ENCODE data around the gene WDR48.

The WDR48 gene

DNA sequence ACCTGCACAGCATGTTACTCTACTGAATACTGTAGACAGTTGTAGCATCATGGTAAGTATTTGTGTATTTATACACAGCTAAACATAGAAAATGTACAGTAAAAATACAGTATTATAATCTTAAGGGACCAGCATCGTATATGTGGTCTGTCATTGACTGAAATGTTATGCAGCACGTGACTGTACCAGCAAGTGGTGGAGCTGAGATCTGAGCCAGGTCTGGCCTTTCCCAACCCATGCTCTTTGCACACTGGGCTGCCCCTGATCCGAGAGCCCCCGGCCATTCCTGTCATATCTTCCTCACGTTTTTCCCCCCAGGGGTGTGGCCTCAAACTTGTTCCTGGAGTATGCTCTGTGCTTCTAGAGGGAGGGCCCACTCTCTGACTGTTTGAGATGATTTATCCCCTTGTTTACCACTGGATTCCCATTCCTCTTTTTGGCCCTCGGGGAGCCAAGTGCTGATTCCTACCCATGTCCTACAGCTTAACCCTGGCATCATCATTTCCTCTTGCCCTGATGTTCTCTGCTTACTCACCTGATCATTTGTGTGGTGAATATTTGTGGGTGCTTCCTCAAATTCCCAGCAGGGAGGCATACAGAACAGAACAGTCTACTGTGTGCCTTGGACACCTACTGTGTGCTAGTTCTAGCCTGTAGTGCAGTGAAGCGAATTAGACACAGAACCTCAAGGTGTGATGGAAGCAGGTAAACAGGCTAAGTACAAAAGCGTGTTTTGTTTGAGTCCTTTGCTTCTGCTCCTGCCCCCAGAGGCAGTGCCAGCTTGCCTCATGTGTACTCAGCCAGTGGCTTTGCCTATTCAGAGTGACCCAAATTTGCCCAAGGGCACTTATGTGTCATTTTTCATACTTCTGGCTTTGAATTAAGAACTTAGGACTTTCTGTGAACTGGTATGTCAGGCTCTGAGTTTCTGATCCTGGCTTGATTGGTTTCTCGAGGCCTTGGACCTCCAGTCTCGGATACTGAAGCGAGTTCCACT, 80.6 kb downstream of the WDR48 start:
- no peaks in the 10 kb centered on the region for H3K4me1 ChIP-seq (ENCODE audit: control insufficient read depth, insufficient read depth, low read length)
- no peak for DNase-seq (ENCODE audit: low read depth, low spot score)
- H3K27ac ChIP-seq (ENCODE audit: low read length) = no peak overlapping the region
- no CpG with 5 or more reads among the region's 11 CpGs for WGBS (ENCODE audit: insufficient coverage, insufficient read length)
- H3K27me3 ChIP-seq (ENCODE audit: control insufficient read depth, insufficient read depth, low read length) = no peaks in the 10 kb centered on the region
- no peaks in the 10 kb centered on the region for H3K9me3 ChIP-seq (ENCODE audit: control insufficient read depth, insufficient read depth, low read length)
- no peaks in the 10 kb centered on the region for H3K36me3 ChIP-seq (ENCODE audit: control insufficient read depth, insufficient read depth, low read length)
- no peak overlapping the region for H3K4me3 ChIP-seq (ENCODE audit: low read length)

DNA sequence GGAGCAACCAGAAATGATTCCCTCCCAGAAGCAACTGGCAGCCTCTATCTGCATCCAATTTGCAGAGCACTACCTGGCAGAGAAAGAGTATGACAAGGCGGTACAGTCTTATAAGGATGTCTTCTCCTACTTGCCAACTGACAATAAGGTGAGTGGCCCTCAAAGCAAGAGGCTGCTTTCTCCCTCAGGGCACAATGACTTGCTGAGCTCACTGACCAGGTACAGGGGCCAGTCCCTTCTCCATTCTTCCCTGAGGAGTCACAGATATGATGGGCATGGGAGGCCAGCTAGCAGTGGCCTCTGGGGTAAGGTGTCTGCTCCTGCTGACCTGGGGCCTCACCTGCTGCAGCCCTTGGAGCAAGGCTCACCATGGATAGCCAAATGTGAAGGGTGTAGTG, 81.3 kb downstream of the WDR48 start:
- WGBS (ENCODE audit: insufficient coverage, insufficient read length) = no CpG with 5 or more reads among the region's 1 CpG
- H3K36me3 ChIP-seq (ENCODE audit: control insufficient read depth, insufficient read depth, low read length) = no peaks in the 10 kb centered on the region
- H3K4me3 ChIP-seq (ENCODE audit: low read length) = no peak overlapping the region
- H3K27me3 ChIP-seq (ENCODE audit: control insufficient read depth, insufficient read depth, low read length) = no peaks in the 10 kb centered on the region
- H3K4me1 ChIP-seq (ENCODE audit: control insufficient read depth, insufficient read depth, low read length) = no peaks in the 10 kb centered on the region
- H3K9me3 ChIP-seq (ENCODE audit: control insufficient read depth, insufficient read depth, low read length) = no peaks in the 10 kb centered on the region
- DNase-seq (ENCODE audit: low read depth, low spot score) = no peak
- H3K27ac ChIP-seq (ENCODE audit: low read length) = no peak overlapping the region

DNA sequence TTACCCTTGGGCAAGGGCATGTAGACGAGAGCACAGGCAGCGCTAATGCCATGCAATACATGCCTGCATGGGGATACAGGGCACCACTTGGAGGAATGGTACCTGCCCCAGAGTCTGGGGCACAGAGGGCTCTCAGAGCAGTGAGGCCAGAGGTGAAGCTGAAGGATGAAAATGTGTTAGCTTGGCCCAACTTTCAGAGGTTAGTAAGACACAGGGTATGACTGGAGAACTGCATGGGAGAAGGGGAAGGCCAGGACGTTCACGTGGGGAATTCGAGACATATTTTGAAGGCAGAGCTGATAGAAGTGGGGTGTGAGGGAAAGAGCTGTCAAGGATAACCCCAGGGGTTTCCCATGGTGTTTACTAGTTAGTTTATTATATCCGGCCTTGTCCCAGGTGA, 82.0 kb downstream of the WDR48 start:
- H3K27ac ChIP-seq (ENCODE audit: low read length) = no peak overlapping the region
- WGBS (ENCODE audit: insufficient coverage, insufficient read length) = no CpG with 5 or more reads among the region's 6 CpGs
- no peaks in the 10 kb centered on the region for H3K9me3 ChIP-seq (ENCODE audit: control insufficient read depth, insufficient read depth, low read length)

DNA sequence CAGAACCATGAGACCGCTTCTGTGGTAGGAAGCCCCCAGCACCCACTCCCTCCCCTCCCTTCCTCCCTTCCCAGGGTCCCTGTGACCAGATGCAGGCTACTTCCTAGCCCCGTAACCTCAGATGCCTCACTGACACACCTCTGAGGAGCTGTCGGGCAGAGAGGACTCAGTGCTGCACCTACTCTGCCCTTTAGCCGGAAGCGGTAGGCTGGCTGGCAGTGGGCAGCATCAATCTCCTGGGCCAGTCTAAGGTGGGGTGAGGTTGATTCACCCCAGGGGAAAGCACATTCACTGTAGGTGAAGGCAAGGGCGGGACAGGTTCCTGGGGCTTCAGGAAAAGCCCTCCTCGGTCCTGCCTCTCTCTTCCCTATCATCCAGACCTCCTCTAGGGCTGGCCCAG, 82.5 kb downstream of the WDR48 start:
- Histone ChIP-seq H3K4me1 (ENCODE audit: control insufficient read depth, insufficient read depth, low read length) (no peaks in the 10 kb centered on the region), H3K27ac (ENCODE audit: low read length) (no peak overlapping the region)
- no CpG with 5 or more reads among the region's 7 CpGs for WGBS (ENCODE audit: insufficient coverage, insufficient read length)

More for the DNA sequence above, 82.0 kb downstream of the WDR48 start:
- no peaks in the 10 kb centered on the region for H3K4me1 ChIP-seq (ENCODE audit: control insufficient read depth, insufficient read depth, low read length)
- H3K27me3 ChIP-seq (ENCODE audit: control insufficient read depth, insufficient read depth, low read length) = no peaks in the 10 kb centered on the region
- H3K4me3 ChIP-seq (ENCODE audit: low read length) = no peak overlapping the region
- no peak for DNase-seq (ENCODE audit: low read depth, low spot score)
- no peaks in the 10 kb centered on the region for H3K36me3 ChIP-seq (ENCODE audit: control insufficient read depth, insufficient read depth, low read length)

DNA sequence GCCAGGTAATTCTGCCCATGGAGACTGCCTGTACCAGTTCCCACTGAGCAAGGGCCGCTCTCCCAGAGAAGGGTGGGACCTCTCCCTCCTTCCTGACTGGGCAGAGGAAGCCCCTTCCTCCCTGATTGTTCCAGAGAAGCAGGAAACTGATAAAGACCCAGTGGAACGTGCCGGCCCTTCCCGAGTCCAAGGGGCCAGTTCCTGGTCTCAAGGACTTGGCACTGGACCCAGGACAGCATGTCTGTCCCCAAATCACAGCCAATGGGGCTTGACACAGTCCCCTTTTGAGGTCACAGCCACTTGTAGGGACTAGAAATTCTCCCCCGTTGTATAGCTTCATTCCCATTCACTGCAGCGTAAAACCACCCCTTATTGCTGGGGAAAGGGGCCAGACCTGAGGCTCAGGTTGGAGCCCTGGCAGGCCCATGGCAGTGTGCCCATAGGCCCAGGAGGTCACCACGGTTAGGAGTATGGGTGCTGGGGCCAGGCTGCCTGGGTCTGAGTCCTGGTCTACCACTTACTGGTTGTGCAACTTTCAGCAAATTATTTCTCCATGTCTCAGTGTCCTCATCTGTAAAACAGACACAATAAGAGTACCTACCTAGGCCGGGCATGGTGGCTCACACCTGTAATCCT, 83.5 kb downstream of the WDR48 start:
- Histone ChIP-seq H3K4me1 (ENCODE audit: control insufficient read depth, insufficient read depth, low read length) (no peaks in the 10 kb centered on the region), H3K27ac (ENCODE audit: low read length) (no peak overlapping the region), H3K9me3 (ENCODE audit: control insufficient read depth, insufficient read depth, low read length) (no peaks in the 10 kb centered on the region), H3K36me3 (ENCODE audit: control insufficient read depth, insufficient read depth, low read length) (no peaks in the 10 kb centered on the region), H3K27me3 (ENCODE audit: control insufficient read depth, insufficient read depth, low read length) (no peaks in the 10 kb centered on the region), H3K4me3 (ENCODE audit: low read length) (no peak overlapping the region)
- no peak for DNase-seq (ENCODE audit: low read depth, low spot score)
- WGBS (ENCODE audit: insufficient coverage, insufficient read length) = no CpG with 5 or more reads among the region's 8 CpGs

More for the DNA sequence above, 82.5 kb downstream of the WDR48 start:
- no peak for DNase-seq (ENCODE audit: low read depth, low spot score)
- H3K4me3 ChIP-seq (ENCODE audit: low read length) = no peak overlapping the region
- no peaks in the 10 kb centered on the region for H3K36me3 ChIP-seq (ENCODE audit: control insufficient read depth, insufficient read depth, low read length)
- no peaks in the 10 kb centered on the region for H3K27me3 ChIP-seq (ENCODE audit: control insufficient read depth, insufficient read depth, low read length)
- H3K9me3 ChIP-seq (ENCODE audit: control insufficient read depth, insufficient read depth, low read length) = no peaks in the 10 kb centered on the region

DNA sequence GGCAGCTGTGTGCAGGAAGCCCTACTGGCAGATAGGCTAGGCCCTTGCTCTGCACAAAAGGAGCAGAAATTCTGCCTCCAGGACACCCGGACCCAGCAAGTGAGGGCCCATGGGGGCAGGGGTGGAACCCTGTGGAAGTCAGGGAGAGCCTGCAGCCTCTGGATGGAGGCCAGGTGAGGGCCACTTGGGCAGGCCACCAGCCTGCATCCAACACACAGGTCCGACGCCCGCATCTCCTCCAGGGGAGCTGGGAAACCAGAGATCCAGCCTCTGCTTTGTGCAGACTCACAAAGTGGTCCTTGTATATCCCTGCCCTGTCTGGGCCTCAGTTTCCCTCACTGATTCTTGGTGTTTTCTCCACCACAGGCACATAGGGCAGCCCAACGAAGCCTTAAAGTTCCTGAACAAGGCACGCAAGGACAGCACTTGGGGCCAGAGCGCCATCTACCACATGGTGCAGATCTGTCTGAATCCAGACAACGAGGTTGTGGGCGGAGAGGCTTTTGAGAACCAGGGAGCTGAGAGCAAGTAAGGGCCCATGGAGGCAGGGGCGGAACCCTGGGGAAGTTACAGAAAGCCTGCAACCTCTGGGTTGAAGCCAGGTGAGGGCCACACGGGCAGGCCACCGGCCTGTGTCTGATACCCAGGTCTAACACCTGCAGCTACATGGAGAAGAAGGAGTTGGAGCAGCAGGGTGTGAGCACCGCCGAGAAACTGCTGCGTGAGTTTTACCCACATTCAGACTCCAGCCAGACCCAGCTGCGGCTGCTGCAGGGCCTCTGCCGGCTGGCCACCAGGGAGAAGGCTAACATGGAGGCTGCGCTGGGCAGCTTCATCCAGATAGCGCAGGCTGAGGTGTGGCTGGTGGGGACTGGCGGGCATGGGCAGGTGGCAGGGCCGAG, 85.0 kb downstream of the WDR48 start:
- H3K27me3 ChIP-seq (ENCODE audit: control insufficient read depth, insufficient read depth, low read length) = no peaks in the 10 kb centered on the region
- no peak overlapping the region for H3K27ac ChIP-seq (ENCODE audit: low read length)
- WGBS (ENCODE audit: insufficient coverage, insufficient read length) = no CpG with 5 or more reads among the region's 21 CpGs
- no peaks in the 10 kb centered on the region for H3K9me3 ChIP-seq (ENCODE audit: control insufficient read depth, insufficient read depth, low read length)
- no peak overlapping the region for H3K4me3 ChIP-seq (ENCODE audit: low read length)
- no peak for DNase-seq (ENCODE audit: low read depth, low spot score)
- no peaks in the 10 kb centered on the region for H3K4me1 ChIP-seq (ENCODE audit: control insufficient read depth, insufficient read depth, low read length)
- H3K36me3 ChIP-seq (ENCODE audit: control insufficient read depth, insufficient read depth, low read length) = no peaks in the 10 kb centered on the region

DNA sequence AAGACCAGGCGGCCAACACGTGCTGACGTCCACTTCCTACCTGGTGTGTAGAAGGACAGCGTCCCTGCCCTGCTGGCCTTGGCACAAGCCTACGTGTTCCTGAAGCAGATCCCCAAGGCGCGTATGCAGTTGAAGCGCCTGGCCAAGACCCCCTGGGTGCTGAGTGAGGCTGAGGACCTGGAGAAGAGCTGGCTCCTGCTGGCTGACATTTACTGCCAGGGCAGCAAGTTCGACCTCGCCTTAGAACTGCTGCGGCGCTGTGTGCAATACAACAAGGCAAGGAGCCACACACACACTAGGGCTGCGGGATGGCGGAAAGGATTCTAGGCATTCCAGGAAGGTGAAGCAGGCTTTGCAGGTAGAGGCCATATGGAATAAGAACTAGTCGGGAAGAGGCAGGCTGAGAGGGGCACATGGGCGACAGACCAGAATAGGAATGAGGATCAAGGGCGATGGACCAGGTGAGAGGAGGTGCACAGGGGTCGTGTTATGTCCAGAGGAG, 85.7 kb downstream of the WDR48 start:
- DNase-seq (ENCODE audit: low read depth, low spot score) = no peak
- WGBS (ENCODE audit: insufficient coverage, insufficient read length) = no CpG with 5 or more reads among the region's 18 CpGs
- H3K27ac ChIP-seq (ENCODE audit: low read length) = no peak overlapping the region
- H3K27me3 ChIP-seq (ENCODE audit: control insufficient read depth, insufficient read depth, low read length) = no peaks in the 10 kb centered on the region
- no peaks in the 10 kb centered on the region for H3K4me1 ChIP-seq (ENCODE audit: control insufficient read depth, insufficient read depth, low read length)
- H3K4me3 ChIP-seq (ENCODE audit: low read length) = no peak overlapping the region
- no peaks in the 10 kb centered on the region for H3K9me3 ChIP-seq (ENCODE audit: control insufficient read depth, insufficient read depth, low read length)
- peaks cover 3% of the 10 kb centered on the region; the same call in 1 of the 2 replicates for H3K36me3 ChIP-seq (ENCODE audit: control insufficient read depth, insufficient read depth, low read length)

DNA sequence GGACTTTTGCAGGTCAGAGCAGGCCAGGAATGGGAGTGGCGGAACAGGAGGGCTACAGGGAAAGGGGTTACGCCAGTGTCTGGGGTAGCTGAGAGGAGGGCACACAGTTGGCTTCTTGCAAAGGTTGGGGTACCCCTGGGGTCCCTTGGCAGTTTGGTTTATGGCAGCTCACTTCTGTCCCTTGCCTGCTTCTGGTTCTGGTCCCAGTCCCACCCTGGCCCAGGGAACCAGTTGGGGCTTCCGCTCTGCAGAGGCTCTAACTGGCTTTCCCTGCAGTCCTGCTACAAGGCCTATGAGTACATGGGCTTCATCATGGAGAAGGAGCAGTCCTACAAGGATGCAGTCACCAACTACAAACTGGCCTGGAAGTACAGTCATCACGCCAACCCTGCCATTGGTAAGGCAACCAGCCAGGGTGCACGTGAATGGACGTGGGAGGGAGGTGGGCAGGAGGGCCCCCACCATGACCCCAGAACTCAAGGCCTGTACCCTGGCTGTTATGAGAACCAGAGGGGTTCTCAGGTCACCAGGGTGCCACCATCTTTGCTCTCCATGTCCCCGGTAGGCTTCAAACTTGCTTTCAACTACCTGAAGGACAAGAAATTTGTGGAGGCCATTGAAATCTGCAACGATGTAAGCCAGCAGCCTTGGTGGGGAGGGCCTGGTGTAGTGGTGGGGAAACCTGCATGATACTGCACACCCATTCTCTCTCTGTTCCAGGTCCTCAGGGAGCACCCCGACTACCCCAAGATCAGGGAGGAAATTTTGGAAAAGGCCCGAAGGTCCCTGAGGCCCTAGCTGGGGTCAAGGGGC, 86.4 kb downstream of the WDR48 start:
- no peaks in the 10 kb centered on the region for H3K9me3 ChIP-seq (ENCODE audit: control insufficient read depth, insufficient read depth, low read length)
- no peak overlapping the region for H3K27ac ChIP-seq (ENCODE audit: low read length)
- no peaks in the 10 kb centered on the region for H3K4me1 ChIP-seq (ENCODE audit: control insufficient read depth, insufficient read depth, low read length)
- H3K27me3 ChIP-seq (ENCODE audit: control insufficient read depth, insufficient read depth, low read length) = no peaks in the 10 kb centered on the region
- no peak for DNase-seq (ENCODE audit: low read depth, low spot score)
- H3K36me3 ChIP-seq (ENCODE audit: control insufficient read depth, insufficient read depth, low read length) = peaks cover 7% of the 10 kb centered on the region; the same call in 1 of the 2 replicates
- no peak overlapping the region for H3K4me3 ChIP-seq (ENCODE audit: low read length)
- WGBS (ENCODE audit: insufficient coverage, insufficient read length) = no CpG with 5 or more reads among the region's 10 CpGs

DNA sequence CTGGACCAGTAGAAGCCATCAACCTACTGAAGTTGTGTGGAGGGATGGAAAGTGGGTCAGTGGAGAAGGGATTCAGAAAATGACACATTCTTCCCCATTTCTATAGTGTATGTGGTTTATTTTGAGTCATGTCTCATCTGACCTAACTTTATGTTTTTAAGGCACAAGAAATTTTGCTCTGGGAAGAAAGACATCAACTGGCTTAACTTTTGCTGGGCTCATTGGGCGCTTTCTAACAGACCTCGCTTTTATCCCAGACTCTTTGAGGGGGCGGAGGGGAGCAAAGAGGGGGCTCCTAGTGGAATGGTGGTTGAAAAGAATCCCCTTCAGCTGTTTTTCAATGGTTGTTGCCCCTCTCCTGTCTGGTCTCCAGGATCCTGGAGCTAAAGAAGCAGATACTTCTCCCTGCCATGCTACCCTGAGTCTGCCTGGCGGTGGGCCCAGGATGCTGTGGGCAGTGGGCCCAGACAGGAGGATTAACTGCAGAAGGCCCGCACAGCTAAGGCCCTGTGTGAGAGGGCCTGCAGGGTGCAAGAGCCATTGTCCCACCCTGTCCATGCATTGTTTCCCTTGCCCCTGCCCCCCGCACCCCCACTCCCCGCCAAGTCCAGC, 87.1 kb downstream of the WDR48 start:
- Histone ChIP-seq H3K27me3 (ENCODE audit: control insufficient read depth, insufficient read depth, low read length) (no peaks in the 10 kb centered on the region), H3K4me1 (ENCODE audit: control insufficient read depth, insufficient read depth, low read length) (no peaks in the 10 kb centered on the region), H3K36me3 (ENCODE audit: control insufficient read depth, insufficient read depth, low read length) (peaks cover 14% of the 10 kb centered on the region; the same call in 1 of the 2 replicates), H3K27ac (ENCODE audit: low read length) (no peak overlapping the region), H3K4me3 (ENCODE audit: low read length) (no peak overlapping the region), H3K9me3 (ENCODE audit: control insufficient read depth, insufficient read depth, low read length) (no peaks in the 10 kb centered on the region)
- DNase-seq (ENCODE audit: low read depth, low spot score) = no peak
- no CpG with 5 or more reads among the region's 7 CpGs for WGBS (ENCODE audit: insufficient coverage, insufficient read length)

Data from iPS DF 6.9 (cell line).